ENCODE results near the gene TSFM. TPM values are rescaled to one million over a fixed set of nuclear protein-coding genes. Genes with fewer than 3 reads are reported as not detected.

TSFM gene
- total and polyA plus RNA-seq, 9 of the 15 experiments (the other 6 are each of a cell fraction or from before 2014, with no cell fraction given): 44.6 to 198 (median 60.2) TPM

- no peak for TF ChIP-seq ZBTB5 (IDR thresholded peaks at IDR 0.05)
- no peak for TF ChIP-seq CBX2 (IDR thresholded peaks at IDR 0.05; ENCODE audit: insufficient read depth, low read length, poor library complexity, severe bottlenecking)
- TF ChIP-seq MCM7 (IDR thresholded peaks at IDR 0.05): no peak
- TF ChIP-seq ETS1 (conservative IDR thresholded peaks at IDR 0.05; ENCODE audit: control insufficient read depth, low read depth, low read length): peak; percentile 31; the same call in 1 of the 2 replicates
- no peak for TF ChIP-seq MCM3 (IDR thresholded peaks at IDR 0.05)
- no peak for TF ChIP-seq ZNF57 (CRISPR knock-in tag; IDR thresholded peaks at IDR 0.05)
- TF ChIP-seq CCNT2 (IDR thresholded peaks at IDR 0.05; ENCODE audit: borderline replicate concordance, extremely low read depth, insufficient read length, low read depth, low read length): peak; percentile 74
- TF ChIP-seq HLTF (IDR thresholded peaks at IDR 0.05): no peak
- no peak for TF ChIP-seq SRSF1 (IDR thresholded peaks at IDR 0.05; ENCODE audit: low read depth, low read length)
- no peak for TF ChIP-seq ZBTB9 (CRISPR knock-in tag; IDR thresholded peaks at IDR 0.05)
- no peak for TF ChIP-seq ZNF511 (CRISPR knock-in tag; IDR thresholded peaks at IDR 0.05)
- peak; percentile 93 for TF ChIP-seq TEAD2 (tag; IDR thresholded peaks at IDR 0.05)
- peak; percentile 71 for TF ChIP-seq RBFOX2 (IDR thresholded peaks at IDR 0.05; ENCODE audit: low read depth, low read length)
- peak; percentile 59 for TF ChIP-seq POLR2A (conservative IDR thresholded peaks at IDR 0.05)
- peak; percentile 24; the same call in 1 of the 2 replicates for TF ChIP-seq RNF2 (IDR thresholded peaks at IDR 0.05)
- TF ChIP-seq PREB (CRISPR knock-in tag; IDR thresholded peaks at IDR 0.05): no peak
- no peak for TF ChIP-seq HINFP (tag; conservative IDR thresholded peaks at IDR 0.05; ENCODE audit: low read depth)
- TF ChIP-seq BCL6 (CRISPR knock-in tag; IDR thresholded peaks at IDR 0.05): no peak
- no peak for TF ChIP-seq GMEB1 (CRISPR knock-in tag; IDR thresholded peaks at IDR 0.05)
These were observed 64.2 kb downstream of the TSFM start, which contains the start of gene CTDSP2 (continued) for GRCh38 chr12:57846577-57847319.

All from K562 (cell line).